GM21381 (cell line): ENCODE data around the gene OSBP.
A peak's percentile ranks its signal among the peaks of the same experiment; 100 is the strongest.
"Not testable (repeated sequence)": the region's sequence is repeated elsewhere in the genome, so short reads cannot be mapped to it uniquely, and the experiment has no call there.

ENCODE experiments used
- ATAC-seq: cut with Tn5 transposase; IDR thresholded peaks from one replicate; pipeline ENCODE4 v1.9.1; 2021; ENCODE audit warnings: mild to moderate bottlenecking, moderate library complexity; ENCODE audit not compliant: unreplicated experiment

The OSBP gene, protein sequence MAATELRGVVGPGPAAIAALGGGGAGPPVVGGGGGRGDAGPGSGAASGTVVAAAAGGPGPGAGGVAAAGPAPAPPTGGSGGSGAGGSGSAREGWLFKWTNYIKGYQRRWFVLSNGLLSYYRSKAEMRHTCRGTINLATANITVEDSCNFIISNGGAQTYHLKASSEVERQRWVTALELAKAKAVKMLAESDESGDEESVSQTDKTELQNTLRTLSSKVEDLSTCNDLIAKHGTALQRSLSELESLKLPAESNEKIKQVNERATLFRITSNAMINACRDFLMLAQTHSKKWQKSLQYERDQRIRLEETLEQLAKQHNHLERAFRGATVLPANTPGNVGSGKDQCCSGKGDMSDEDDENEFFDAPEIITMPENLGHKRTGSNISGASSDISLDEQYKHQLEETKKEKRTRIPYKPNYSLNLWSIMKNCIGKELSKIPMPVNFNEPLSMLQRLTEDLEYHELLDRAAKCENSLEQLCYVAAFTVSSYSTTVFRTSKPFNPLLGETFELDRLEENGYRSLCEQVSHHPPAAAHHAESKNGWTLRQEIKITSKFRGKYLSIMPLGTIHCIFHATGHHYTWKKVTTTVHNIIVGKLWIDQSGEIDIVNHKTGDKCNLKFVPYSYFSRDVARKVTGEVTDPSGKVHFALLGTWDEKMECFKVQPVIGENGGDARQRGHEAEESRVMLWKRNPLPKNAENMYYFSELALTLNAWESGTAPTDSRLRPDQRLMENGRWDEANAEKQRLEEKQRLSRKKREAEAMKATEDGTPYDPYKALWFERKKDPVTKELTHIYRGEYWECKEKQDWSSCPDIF

DNA sequence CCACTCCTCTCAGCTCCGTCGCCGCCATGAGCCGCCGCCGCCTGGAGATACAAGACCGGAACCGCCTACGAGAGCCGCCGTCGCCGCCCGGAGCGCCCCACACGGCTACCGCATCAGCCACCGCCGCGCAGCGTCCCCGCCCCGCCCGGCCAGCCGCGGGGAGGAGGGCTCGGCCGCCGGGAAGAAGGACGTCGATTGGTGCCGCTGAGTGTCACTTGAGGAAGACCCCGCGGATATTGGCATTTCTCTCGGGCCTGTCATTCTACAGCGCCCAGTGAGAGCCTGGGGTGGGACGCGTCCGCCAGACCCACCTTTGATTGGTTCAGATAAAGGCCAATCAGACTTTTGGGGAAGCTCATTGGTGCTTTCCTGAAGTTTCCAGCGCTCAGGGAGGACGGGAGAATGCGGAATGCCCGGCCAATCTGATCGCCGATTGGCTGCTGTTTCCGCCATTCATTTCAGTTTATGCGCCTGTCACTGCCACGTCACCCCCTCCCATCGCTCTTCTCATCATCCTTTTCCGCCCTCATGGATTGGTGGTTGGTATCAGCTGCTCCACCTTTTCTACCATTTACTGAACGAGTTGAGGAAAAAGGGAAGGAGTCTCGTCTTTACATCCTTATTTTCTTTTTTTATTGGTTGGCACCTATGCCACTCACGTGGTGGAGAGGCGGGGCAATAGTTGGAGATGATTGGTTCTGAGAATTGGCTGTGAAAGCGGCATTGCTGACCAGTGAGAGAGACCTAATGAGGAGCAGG lies at the start of gene OSBP:
TSS of gene OSBP (minus strand) at position 138 of the 759 bp plus-strand sequence. CDS start at position 28, 110 bp downstream.
- peak; percentile 86 for ATAC-seq

DNA sequence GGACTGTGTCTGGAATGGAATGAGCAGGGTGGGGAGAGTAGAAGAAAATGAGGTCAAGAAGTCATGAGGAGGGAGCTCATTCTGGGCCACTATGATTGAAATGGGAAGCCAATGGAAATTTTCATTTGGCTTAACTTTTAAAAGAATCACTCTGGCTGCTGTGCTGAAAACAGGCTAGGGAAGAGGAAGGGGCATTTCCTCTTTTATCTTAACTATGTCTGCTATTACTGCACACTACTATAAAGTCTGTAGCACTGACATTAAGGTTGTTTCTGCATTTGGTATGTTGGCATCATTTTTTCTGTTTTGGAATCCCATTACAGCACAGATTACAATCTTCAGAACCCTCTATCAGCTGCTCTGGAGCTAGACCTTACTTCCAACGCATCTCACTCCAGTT lies 45.0 kb upstream of the OSBP start:
- no peak for ATAC-seq

DNA sequence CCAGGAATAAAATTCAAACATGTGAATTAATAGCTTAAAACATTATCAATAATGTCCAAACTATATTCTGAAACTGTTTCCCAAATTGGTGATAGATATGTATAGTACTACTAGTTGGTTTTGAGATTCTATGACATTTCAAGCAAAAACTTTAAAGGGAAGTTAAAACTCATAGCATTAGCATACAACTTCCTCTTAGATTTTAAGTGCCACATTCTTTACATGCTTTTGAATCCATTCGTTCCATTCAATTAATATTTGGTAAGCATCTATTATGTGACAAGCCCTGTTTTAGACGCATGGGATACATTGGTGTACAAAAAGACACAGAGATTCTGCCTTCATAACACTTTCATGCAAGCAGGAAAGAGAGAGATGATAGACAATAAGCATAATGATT lies 44.4 kb upstream of the OSBP start:
- no peak for ATAC-seq

DNA sequence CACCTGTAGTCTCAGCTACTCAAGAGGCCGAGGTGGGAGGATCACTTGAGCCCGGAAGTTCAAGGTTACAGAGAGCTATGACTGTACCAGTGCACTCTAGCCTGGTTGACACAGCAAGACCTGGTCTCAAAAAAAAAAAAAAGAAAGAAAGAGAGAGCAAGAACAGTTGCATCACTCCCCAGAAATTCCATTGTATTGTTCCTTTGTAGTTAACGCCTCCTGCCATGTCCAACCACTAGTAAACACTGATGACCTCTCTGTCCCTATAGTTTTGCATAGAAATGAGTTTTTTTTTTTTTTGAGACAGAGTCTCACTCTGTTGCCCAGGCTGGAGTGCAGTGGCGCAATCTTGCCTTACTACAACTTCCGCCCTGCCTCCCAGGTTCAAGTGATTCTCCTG lies 42.5 kb upstream of the OSBP start:
- ATAC-seq, result no peak

GRCh38 chr11:59654893-59655292 lies 39.3 kb upstream of the OSBP start:
- ATAC-seq, result no peak

- no peak for ATAC-seq
Observed at GRCh38 chr11:59647245-59647980, 31.8 kb upstream of the OSBP start.

DNA sequence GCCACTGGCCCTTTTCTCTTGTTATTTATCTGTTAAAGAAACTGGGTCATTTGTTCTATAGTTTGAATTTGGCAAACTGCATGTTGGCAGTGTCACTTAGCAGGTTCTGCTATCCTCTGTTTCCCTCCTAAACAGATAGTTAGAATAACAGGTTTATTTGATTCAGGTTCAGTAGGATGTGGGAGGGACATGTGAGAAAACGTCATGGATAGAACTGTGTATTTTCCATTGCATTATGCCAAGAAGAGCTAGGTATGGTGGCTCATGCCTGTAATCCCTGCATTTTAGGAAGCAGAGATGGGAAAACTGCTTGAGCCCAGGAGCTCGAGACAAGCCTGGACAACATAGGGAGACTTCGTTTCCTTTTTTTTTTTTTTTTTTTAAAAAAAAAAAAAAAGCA lies 29.0 kb upstream of the OSBP start:
- no peak for ATAC-seq

DNA sequence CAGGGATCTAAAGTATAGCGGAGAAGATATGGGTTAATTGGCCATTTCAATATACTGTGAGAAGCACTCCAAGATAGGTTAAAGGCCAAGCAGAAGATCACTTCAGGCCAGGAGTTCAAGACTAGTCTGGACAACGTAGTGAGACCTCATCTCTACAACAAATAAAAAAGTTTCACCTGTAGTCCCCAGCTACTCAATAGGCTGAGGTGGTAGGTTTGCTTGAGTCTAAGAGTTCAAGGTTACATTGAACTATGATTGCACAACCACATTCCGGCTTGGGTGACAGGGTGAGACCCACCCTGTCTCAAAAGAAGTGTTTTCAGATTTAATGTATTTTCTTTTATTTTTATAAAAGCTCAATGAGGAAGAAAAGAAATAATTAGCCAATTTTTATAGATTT lies 27.8 kb upstream of the OSBP start:
- no peak for ATAC-seq

- ATAC-seq, result no peak
Observed at GRCh38 chr11:59641156-59641555, 25.6 kb upstream of the OSBP start.

DNA sequence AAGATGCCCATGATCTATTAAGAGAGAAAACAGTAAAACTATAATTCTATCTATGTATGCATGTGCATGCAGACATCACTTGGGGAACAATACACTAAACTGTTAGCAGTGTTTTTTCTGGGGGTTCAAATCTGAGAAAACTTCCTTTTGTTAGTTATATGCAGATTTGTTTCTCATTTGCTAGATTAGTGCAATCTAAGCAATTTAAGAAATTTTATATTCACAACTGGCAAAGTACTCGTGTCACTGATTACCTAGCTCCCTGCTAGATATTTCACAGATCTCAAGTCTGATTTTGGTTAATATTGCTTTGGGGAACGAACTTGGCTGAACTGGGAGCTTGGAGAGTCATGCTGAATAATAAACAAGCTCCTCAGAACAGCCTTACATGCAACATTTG lies 14.9 kb upstream of the OSBP start:
- no peak for ATAC-seq

GRCh38 chr11:59629996-59630395 lies 14.4 kb upstream of the OSBP start:
- no peak for ATAC-seq

- ATAC-seq, result not testable (repeated sequence)
Observed at GRCh38 chr11:59626969-59627368, 11.4 kb upstream of the OSBP start.

DNA sequence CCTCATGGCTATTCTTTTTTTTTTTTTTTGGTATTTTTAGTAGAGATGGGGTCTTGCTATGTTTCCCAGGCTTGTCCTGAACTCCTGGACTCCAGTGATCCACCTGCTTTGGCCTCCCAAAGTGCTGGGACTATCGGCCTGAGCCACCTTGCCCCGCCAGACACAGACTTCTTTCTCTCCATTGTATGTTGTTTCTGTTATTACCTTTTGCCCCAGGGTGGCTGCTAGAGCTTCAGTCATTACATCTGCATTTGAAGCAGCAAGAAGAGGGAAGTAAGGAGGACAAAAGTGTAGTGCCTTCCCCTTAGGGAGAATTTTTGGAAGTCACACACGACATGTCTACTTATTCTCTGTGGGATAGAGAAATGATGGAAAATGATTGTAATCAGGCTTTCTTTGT lies 10.1 kb upstream of the OSBP start:
- no peak for ATAC-seq

DNA sequence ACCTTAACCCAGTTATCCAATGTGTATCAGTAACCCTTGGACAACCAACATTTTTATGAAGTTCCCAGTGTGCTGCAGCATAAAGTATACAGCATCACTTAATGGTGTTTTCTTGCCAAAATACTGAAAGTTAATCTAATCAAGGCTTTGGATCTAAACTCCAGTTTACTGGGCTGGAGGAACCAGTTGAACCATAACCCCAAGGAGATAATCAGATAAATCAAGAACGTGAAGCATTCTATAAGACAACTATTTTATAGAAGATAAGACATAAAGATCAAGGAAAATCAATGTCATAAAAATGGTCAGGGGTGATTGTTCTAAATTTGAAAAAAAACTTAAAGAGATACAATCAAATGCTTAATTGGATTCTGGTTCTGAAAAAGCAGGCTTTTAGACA lies 2.3 kb upstream of the OSBP start:
- ATAC-seq, result no peak

GRCh38 chr11:59616396-59616982 lies 915 bp upstream of the OSBP start:
- no peak for ATAC-seq

GRCh38 chr11:59615120-59615636 lies 396 bp downstream of the OSBP start:
- ATAC-seq, result peak; percentile 11

- ATAC-seq, result no peak
Observed at GRCh38 chr11:59614277-59615119, 1.1 kb downstream of the OSBP start.

GRCh38 chr11:59611570-59612565 lies 3.7 kb downstream of the OSBP start:
- ATAC-seq, result no peak
